GM18526 (cell line): ENCODE measurements around the gene PROB1.

Experiments used
- POLR2A ChIP-seq: IDR thresholded peaks from 3 replicates; pipeline ENCODE4 v1.6.1; 2011; ENCODE audit not compliant: insufficient read length; ENCODE audit errors: extremely low read depth

Gene PROB1

DNA sequence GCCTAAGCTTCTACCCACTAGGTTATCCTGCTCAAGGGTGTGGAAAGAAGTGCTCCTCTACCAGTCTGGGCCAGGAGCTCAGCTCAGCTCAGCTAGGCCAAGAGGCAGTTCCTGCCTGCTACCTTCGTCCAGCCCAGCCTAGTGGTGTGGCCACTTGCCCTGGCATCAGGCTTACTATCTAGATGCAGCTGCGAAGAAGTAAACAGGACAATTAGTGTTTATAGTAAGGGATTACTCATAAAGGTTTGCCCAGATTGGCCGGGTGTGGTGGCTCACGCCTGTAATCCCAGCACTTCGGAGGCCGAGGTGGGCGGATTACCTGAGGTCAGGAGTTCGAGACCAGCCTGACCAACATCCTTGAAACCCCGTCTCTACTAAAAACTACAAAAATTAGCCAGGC, 21.7 kb upstream of the PROB1 start:
- no peak for TF ChIP-seq POLR2A

DNA sequence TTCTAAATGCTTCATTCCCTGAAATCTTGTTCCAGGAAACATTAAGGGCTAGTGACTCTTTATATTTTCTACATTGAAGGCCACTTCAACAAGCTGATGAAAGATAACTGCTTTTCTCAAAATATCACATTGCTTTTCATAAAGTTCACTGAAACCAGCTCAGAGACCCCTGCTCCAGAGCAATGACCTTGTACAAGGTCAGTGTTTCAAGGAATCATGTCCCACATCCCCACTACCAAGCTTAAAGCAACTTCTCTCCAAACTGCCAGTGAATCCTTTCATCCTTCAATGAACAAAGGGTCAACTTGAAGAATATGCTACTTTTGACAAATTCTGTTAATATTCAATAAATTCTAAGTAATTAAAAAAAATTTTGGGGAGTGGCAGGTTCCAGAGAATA, 21.0 kb upstream of the PROB1 start:
- no peak for TF ChIP-seq POLR2A

DNA sequence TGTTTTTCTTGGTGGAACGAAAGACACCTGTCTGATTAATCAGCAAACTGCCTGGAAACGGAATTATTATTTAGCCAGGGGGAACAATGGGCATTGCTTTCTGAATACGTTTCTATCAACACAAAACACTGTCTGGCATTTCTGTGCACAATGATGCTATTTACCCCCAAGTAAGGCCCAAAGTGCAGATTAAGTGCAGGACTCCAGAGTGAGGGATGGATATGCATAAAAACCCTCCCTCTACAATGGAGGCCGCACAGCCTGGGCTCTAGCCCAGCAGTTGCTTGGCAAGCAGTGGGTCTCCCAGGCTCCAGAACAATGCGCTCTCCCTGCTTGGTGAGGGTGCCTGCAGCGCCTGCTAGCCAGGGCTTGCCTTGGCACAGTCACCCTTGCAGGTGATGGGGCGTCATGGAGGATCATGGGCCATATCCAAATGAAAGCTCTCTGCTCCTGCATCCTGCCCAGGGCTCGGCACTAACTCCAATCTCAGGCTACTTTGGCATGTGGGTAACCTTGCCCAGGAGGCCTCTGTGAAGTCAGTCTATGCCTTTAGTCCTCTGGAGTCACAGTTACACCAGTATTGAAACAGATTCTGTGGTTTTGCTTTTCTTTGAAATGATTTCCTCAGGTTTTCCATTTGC, 20.4 kb upstream of the PROB1 start:
- TF ChIP-seq POLR2A = no peak

DNA sequence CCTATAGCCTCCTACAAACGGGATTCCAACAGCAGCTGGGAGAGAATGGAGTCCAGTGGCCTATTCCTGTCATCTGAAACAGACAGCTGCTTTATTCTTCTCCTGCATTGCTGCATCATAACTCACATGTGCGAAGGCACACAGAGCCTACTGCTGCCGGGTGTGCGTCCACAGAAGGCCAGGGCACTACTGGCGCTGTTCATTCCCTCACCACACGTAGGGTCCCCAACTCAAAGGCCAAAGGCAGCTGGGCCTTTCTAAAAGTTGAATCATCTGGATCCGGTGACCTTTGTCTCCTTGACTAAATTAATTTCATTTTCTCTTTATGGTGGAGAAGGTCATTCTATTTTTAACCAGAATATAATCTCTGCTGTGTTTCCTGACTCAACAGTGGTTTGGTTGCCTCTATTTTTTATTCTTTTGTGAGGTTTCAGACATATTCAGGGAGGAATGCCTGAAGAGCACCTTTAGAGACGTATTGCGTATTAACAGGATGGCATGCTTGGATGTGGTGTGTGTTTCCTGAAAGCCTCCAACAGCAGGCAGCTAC, 19.8 kb upstream of the PROB1 start:
- no peak for TF ChIP-seq POLR2A

DNA sequence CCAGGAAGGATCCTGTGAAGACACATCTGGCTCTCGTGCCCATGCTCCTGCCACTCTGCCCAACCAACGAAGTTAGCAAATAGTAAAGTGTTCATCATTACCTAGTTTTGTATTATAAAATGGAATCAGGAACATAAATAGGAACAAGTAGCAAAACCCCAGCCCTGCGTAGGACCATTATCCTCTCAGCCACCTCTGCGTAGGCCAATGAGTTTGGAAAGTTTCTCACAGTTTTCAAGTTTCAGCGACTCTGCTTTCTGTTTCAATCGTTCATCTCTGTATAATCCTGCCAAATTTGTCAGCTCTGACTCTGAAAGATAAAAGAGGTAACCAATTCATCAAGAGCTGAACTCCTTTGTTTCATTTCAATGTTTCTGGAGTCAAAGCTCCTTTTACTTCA, 19.1 kb upstream of the PROB1 start:
- TF ChIP-seq POLR2A = no peak

DNA sequence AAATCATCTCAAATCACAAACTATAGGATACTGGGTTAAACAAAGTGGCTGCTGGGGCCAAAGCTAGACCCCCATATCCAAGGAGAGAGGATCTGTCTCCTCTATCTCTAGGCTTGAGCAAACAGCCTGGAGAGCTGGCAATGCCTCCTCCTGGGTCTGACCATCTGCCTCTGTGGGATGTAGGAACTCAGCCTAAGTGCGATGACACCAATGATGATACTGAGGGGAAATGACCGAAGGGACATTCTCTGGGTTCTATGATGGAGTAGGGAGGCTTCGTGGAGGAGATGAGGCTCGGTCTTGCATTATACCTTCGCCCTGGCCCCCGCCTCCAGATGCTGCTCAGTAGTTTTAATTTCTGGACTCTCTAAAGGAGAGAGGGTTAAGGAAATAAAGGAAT, 18.2 kb upstream of the PROB1 start:
- TF ChIP-seq POLR2A = no peak

DNA sequence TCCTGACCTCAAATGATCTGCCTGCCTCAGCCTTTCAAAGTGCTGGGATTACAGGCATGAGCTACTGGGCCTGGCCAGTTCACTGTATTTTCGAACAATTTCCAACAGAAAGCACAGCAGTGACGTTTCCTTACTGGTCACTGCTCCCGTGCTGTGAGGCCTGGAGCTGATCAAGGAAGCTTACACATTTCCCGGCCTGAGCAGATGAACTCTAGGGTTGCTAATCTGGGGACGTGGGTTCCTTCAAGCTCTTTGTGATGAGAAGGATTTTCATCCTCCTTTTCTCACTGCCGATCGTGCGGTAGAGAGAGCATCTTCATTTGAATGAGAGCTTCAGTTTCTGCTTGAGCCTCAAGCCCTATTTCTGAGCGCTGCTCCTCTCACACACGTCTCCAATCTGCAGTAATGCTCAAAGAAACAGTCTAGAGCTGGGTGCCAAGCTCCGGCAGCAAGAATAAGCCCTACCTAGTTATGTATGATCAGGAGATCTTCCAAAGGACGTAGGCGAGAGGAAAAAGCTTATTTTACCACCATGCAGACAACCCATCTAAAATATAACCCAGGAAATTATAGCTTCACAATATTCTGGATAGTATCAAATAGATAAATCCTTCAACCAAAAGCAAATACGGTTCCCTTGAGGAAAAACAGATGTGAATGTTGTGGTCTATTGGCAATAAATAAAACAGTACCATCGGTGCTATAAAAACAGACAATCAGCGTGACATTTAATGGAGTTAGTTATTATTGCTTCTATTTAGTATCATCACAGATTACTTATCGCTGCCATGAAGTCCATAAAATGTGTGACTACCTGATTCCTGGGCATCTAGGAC, 16.3 kb upstream of the PROB1 start:
- no peak for TF ChIP-seq POLR2A

DNA sequence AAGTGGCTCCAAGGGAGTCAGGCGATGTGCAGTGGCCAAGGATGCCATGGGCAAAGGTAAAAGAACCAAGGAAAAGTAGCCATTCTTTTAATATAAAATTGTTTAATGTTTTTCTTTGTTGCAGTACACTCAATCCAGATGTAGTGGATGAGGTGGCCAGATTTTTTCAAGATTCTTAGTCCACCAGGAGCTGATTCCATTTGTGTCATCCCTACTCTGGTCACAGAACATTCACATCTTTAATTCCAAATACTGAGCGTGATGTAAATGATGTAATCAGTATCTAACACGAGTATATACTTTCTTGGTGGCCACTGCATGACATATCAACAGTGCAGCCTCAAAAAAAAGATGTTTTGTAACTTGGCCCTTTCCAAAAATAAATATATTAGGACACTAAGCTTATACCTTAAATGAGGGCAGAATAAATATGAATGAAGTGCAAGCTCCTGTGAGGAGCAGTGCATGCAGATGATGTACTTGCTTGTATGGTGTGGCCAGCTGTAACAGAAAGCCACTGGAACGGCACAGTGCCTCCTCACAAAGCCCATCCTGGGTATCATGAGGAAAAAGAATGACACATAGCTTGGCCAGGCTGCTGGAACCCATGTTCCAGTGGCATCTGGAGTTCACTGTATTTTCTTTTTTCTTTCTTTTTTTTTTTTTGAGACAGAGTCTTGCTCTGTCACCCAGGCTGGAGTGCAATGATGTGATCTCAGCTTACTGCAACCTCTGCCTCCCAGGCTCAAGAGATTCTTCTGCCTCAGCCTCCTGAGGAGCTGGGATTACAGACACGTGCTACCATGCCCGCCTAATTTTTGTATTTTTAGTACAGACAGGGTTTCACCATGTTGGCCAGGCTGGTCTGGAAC, 15.5 kb upstream of the PROB1 start:
- no peak for TF ChIP-seq POLR2A

DNA sequence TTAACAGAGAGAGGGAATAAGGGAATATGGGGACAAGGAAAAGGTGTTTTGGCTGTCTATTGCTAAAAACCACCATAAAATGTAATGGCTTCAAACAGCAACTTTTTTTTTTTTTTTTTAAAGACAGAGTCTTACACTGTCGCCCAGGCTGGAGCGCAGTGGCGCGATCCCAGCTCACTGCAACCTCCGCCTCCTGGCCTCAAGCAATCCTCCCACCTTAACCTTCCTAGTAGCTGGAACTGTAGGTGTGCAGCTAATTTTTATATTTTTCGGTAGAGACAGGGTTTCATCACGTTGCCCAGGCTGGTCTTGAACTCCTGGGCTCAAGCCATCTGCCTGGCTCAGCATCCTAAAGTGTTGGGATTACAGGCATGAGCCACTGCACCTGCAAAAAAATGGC, 13.3 kb upstream of the PROB1 start:
- no peak for TF ChIP-seq POLR2A

DNA sequence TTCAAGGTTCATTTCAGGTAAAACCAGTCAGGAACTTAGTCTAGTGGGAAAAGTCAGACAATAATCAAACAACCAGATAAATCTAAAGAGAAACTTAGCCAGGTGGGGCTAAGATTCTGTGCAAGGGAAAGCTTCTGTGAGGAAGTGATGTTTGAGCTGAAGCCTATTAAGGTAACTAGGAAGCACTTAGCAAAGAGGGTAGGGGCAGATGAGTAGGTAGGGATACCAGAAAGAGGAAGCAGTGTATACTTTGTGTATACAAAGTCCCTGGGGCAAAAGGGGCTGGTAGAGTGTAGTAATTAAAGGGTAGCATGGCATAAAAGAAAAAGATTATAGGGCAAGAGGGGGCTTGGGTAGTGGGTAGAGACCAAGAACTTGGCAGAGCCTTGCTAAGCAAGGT, 12.6 kb upstream of the PROB1 start:
- TF ChIP-seq POLR2A = no peak

DNA sequence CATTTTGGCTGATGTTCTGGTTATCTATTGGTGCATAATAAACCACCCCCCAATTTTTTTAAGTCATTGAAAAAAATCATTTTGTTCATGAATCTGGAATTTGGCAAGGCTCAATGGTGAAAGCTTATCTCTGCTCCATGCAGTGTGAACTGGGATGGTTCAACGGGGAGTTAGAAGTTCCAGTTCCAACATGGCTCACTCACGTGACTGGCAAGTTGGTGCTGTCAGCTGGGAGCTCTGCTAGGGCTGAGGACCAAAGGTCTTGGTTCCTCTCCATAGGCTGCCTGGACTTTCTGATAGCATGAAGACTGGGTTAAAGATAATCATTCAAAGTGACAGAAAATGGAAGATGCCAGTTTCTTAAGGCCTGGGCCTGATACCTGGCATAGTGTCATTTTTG, 12.1 kb upstream of the PROB1 start:
- no peak for TF ChIP-seq POLR2A

DNA sequence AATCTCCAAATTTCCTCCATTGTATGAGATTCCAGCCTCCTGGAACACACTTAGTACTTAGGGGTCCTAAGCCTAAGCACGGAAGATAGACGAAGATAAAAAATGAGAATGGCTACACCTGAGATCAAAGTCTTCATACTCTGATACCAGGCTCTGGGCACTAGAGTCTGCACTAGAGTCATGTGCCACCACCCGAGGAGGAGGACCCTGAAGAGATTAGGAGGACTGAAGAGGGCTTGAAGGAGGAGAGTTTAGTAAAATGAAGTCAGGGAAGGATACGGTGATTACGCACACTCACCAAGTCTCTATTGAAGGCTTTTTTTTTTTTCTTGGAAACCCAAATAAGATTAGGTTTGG, 9.6 kb upstream of the PROB1 start:
- no peak for TF ChIP-seq POLR2A

DNA sequence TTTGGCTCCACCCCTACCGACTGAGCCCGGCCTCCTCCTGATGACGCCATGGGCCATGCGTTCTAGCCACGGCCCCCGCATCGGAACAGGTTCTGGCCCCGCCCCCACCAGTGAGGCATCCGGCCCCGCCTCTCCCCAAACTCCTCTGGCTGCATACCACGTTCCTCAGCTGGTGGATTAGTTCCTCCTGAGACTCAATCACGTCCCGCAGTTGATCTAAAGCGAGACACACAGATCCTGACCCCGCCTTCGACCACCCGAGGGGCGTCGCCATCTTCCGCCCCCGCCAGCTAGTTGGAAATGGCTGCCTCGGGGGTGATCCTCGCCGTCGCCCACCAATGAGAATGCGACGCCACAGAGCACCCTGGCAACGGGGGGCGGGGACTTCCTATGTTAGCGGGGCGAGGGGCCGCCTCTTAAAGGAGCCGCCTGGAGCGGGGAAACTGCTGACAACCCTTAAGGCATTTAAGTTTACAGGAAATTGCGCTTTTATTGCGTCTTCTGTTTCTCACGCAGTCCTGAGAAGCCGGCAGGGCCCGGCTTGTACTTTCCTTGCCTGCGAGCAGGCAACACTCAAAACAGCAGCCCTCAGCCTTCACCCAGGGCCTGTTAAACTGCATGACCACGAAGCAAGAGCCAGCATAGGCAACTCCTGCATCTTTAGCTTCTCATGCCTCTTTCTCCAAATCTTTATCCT, 9.0 kb upstream of the PROB1 start, which contains the start of gene SPATA24:
SPATA24 (minus strand) TSS at position 303 of the 697 bp plus-strand sequence; CDS start at position 274, 29 bp downstream.
- TF ChIP-seq POLR2A = peak; percentile 43

DNA sequence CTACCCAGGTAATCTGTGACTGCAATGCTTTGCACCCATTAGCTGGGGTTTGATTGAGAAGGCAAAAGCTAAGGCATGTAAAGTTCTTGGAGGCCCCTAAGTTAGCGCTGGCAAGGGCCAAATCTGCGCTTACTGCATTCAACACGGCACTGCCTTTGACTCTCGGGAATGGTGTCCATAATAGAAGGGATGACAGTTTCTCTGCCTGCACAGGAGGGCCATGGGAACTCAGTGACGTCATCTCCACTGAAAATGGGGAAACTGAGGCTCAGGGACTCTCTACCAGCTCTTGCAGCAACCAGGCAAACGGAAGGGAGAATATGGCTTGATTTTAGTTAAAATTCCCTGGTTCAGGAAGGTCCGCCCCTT, 8.5 kb upstream of the PROB1 start:
- TF ChIP-seq POLR2A = no peak
